Hepatocyte (in vitro differentiated cells): ENCODE results near the gene BUD23. TPM values are rescaled to one million over a fixed set of nuclear protein-coding genes. Genes with fewer than 3 reads are reported as not detected.
"Not testable (repeated sequence)": the region's sequence is repeated elsewhere in the genome, so short reads cannot be mapped to it uniquely, and the experiment has no call there.

Experiments used
- DNase-seq: peaks from one replicate; pipeline ENCODE4 v3.0.0-alpha.2; 2016; ENCODE audit warnings: low spot score
- H2AFZ ChIP-seq: fragments of 200-600 bp; sonication (generic); 2 replicates; pipeline ENCODE4 v1.6.0; 2016; ENCODE audit warnings: antibody characterized with exemption, mild to moderate bottlenecking
- H3K27ac ChIP-seq: fragments of 200-600 bp; sonication (generic); 2 replicates; pipeline ENCODE4 v1.5.1; 2016; ENCODE audit warnings: mild to moderate bottlenecking
- H3K27me3 ChIP-seq: fragments of 200-600 bp; sonication (generic); 2 replicates; pipeline ENCODE4 v1.6.1; 2016
- H3K36me3 ChIP-seq: fragments of 200-600 bp; sonication (generic); replicated peaks from 2 replicates; pipeline ENCODE4 v1.5.1; 2016; ENCODE audit warnings: low read depth; ENCODE audit not compliant: insufficient read depth
- H3K4me1 ChIP-seq: fragments of 200-600 bp; sonication (generic); 2 replicates; pipeline ENCODE4 v1.5.1; 2016; ENCODE audit warnings: mild to moderate bottlenecking, moderate library complexity; ENCODE audit not compliant: insufficient read depth
- H3K4me2 ChIP-seq: fragments of 200-600 bp; sonication (generic); 2 replicates; pipeline ENCODE4 v1.6.0; 2016
- H3K4me3 ChIP-seq: fragments of 200-600 bp; sonication (generic); 2 replicates; pipeline ENCODE4 v1.5.1; 2016; ENCODE audit warnings: mild to moderate bottlenecking
- H3K79me2 ChIP-seq: fragments of 200-600 bp; sonication (generic); 2 replicates; pipeline ENCODE4 v1.6.0; 2017; ENCODE audit warnings: mild to moderate bottlenecking
- H3K9me2 ChIP-seq: fragments of 200-600 bp; sonication (generic); replicated peaks from 2 replicates; pipeline ENCODE4 v1.6.0; 2017; ENCODE audit warnings: mild to moderate bottlenecking; ENCODE audit not compliant: insufficient read depth
- H3K9me3 ChIP-seq: fragments of 200-600 bp; sonication (generic); 2 replicates; pipeline ENCODE4 v1.5.1; 2016; ENCODE audit warnings: low read depth, mild to moderate bottlenecking
- H4K20me1 ChIP-seq: fragments of 200-600 bp; sonication (generic); 2 replicates; pipeline ENCODE4 v1.6.0; 2016; ENCODE audit warnings: mild to moderate bottlenecking; ENCODE audit not compliant: insufficient read depth, poor library complexity, severe bottlenecking
- CTCF ChIP-seq: fragments of 200-600 bp; sonication (generic); IDR thresholded peaks from 2 replicates; pipeline ENCODE4 v1.5.1; 2016; ENCODE audit warnings: antibody characterized with exemption, mild to moderate bottlenecking; ENCODE audit not compliant: poor library complexity
- EZH2 ChIP-seq: fragments of 200-600 bp; sonication (generic); IDR thresholded peaks from 2 replicates; pipeline ENCODE4 v1.6.1; 2016; ENCODE audit warnings: antibody characterized with exemption, mild to moderate bottlenecking, borderline replicate concordance
- EZH2phosphoT487 ChIP-seq: fragments of 200-600 bp; sonication (generic); IDR thresholded peaks from one replicate; pipeline ENCODE4 v1.6.1; 2018; ENCODE audit warnings: antibody characterized with exemption, mild to moderate bottlenecking, low read depth, moderate library complexity; ENCODE audit not compliant: unreplicated experiment, severe bottlenecking
- WGBS: methylation state at CpG from one replicate; pipeline ENCODE4 v1.1.6; 2016; ENCODE audit warnings: low lambda C conversion rate; ENCODE audit errors: missing lambda C conversion rate; 5-methylcytosine and 5-hydroxymethylcytosine counted together
- polyA plus RNA-seq: library from polyadenylated mRNA; unstranded; fragments of >200 nt; fragmentation: Nextera tagmentation; extraction: Ambion mirVana; gene quantifications from 2 replicates; pipeline ENCODE4 v1.2.1, GENCODE V29; 2016
- total RNA-seq: library from RNA; depleted of rRNA; stranded (reverse); fragments of >200 nt; gene quantifications from 2 replicates; pipeline ENCODE4 v1.2.3, GENCODE V29; 2014

BUD23 gene
- total and polyA plus RNA-seq, 2 experiments from 2014 or later, result 35.9 to 112 TPM

- Histone ChIP-seq H3K4me3 (peak overlapping the region; percentile 64), H3K9me3 (no peaks in the 10 kb centered on the region), H3K4me2 (peak overlapping the region; percentile 98), H3K27me3 (no peaks in the 10 kb centered on the region), H3K79me2 (peaks cover 32% of the 10 kb centered on the region), H4K20me1 (peaks cover 3% of the 10 kb centered on the region), H2AFZ (peak overlapping the region; percentile 66), H3K27ac (no peak overlapping the region), H3K4me1 (peaks cover 35% of the 10 kb centered on the region), H3K36me3 (no peaks in the 10 kb centered on the region), H3K9me2 (no peaks in the 10 kb centered on the region)
- WGBS, result 15% methylated on average over 12 of the region's 16 CpGs
- DNase-seq, result no peak
- TF ChIP-seq CTCF (no peak), EZH2 (no peak), EZH2phosphoT487 (no peak)
Measured at GRCh38 chr7:73719806-73720169, 36.4 kb downstream of the BUD23 start.

GRCh38 chr7:73720443-73720842 is 37.0 kb downstream of the BUD23 start:
- H3K27ac ChIP-seq, H4K20me1 ChIP-seq, H3K9me3 ChIP-seq, H3K27me3 ChIP-seq, H3K4me3 ChIP-seq, H3K36me3 ChIP-seq, H3K9me2 ChIP-seq, H3K4me2 ChIP-seq, DNase-seq, H2AFZ ChIP-seq: not testable (repeated sequence)
- Histone ChIP-seq H3K79me2 (peaks cover 31% of the 10 kb centered on the region), H3K4me1 (peaks cover 29% of the 10 kb centered on the region)
- 94% methylated on average over 8 of the region's 9 CpGs for WGBS

GRCh38 chr7:73721377-73721817 is 38.0 kb downstream of the BUD23 start:
- Histone ChIP-seq H3K27me3 (no peaks in the 10 kb centered on the region), H2AFZ (no peak overlapping the region), H4K20me1 (peaks cover 3% of the 10 kb centered on the region), H3K79me2 (peaks cover 30% of the 10 kb centered on the region), H3K4me2 (no peak overlapping the region), H3K4me3 (no peak overlapping the region), H3K4me1 (peaks cover 23% of the 10 kb centered on the region), H3K9me3 (no peaks in the 10 kb centered on the region), H3K27ac (no peak overlapping the region), H3K36me3 (no peaks in the 10 kb centered on the region), H3K9me2 (no peaks in the 10 kb centered on the region)
- no peak for DNase-seq
- TF ChIP-seq EZH2phosphoT487 (no peak), EZH2 (no peak), CTCF (no peak)
- 88% methylated on average over 3 of the region's 3 CpGs for WGBS

- WGBS, result 88% methylated on average over 4 of the region's 4 CpGs
- not testable (repeated sequence) for H3K27ac ChIP-seq, H3K4me2 ChIP-seq, H3K9me3 ChIP-seq, H3K27me3 ChIP-seq, DNase-seq, H3K36me3 ChIP-seq, H2AFZ ChIP-seq, H4K20me1 ChIP-seq, H3K9me2 ChIP-seq, H3K4me3 ChIP-seq
- Histone ChIP-seq H3K79me2 (peaks cover 22% of the 10 kb centered on the region), H3K4me1 (peaks cover 15% of the 10 kb centered on the region)
Measured at GRCh38 chr7:73722182-73722581, 38.8 kb downstream of the BUD23 start.

- Histone ChIP-seq H3K79me2 (peaks cover 16% of the 10 kb centered on the region), H2AFZ (no peak overlapping the region), H3K36me3 (no peaks in the 10 kb centered on the region), H4K20me1 (no peaks in the 10 kb centered on the region), H3K27ac (no peak overlapping the region), H3K9me2 (no peaks in the 10 kb centered on the region), H3K4me1 (peaks cover 9% of the 10 kb centered on the region), H3K27me3 (no peaks in the 10 kb centered on the region), H3K4me3 (no peak overlapping the region), H3K4me2 (no peak overlapping the region), H3K9me3 (no peaks in the 10 kb centered on the region)
- DNase-seq, result no peak
- 79% methylated on average over 6 of the region's 6 CpGs for WGBS
- TF ChIP-seq EZH2phosphoT487 (no peak), EZH2 (no peak), CTCF (no peak)
Measured at GRCh38 chr7:73722785-73723184, 39.4 kb downstream of the BUD23 start.
